Right forelimb (tissue), 1 donor: Measurements from ENCODE around the gene NTRK3.

Experiments
- DNase-seq: peaks from one replicate; pipeline ENCODE4 v3.0.0-alpha.2; 2018

Gene NTRK3

DNA sequence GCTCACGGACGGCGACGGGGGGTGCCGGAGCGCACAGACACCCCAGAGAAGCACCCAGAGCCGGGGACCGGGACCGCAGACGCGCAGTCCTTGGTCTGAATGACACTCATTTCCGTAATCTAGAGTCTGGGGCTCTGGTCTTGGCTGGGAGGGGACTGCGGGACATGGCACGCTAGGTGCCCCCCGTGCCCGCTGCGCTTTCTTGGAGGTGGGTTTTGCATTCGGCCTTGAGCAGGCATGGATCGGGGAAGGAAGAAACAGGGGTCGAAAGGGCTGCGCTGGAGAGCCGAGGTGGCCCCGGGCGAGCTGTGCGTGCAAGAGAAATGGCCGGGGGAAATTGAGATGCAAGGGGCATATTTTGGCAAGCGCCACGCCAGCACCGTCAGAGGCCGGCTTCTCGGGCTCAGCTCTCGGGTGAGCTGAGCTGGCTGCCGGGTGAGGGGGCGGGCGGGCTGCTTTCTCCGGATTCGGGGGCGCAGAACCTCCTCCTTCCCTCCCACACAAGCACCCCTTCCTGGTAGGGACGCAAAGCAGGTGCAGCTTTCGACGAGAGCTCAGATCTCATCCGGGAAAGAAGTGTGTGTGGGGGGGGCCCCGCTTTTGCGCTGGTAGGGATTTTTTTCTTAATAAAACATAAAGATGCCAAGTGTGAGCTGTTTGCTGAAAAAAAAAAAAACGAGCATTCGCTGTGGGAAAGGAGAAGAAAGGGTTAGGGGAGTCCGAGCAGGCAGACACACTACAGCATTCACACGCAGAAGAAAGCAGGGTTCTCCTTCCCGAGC is 963 bp upstream of the NTRK3 start:
- no peak for DNase-seq

- DNase-seq = peak; percentile 72
These were observed 858 bp downstream of the NTRK3 start for GRCh38 chr15:88255484-88256278.

DNA sequence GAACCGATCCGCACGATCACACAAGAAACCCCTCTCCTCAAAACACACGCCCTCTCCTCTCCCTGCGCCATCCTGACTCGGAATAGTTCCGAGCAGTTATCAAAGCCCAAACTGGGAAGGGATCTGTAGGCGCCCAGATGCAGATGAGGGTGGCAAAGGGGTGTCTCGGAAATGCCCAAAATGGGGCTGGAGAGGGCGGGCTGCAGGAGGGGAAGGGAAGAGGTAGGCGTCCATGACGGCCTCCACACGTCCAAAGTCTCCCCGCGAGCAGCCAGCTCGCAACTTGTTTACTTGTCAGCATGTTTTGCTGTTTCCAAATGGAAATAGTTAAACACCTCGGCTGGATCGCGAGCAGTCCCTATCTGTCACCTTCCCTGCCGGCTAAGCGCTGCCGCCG is 1.5 kb downstream of the NTRK3 start:
- no peak for DNase-seq

DNA sequence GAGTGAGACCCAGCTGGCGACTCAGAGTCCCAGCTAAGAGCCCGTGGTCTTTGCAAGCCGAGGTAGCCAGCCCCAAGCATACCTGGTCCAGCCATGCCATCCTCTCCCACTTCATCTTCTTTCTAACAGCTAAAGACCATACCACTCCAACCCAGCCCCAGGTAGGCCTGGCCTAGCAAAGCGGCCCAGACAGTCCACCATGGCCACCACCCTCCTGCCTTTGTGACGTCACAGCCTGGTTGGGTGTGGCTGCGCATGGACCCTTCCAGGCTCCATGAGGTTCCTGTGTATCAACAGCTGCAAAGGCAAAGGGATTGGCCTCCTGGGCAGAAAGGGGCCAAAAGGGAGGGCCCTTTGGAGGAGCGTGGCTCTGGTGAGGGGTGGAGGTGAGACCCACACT is 4.1 kb downstream of the NTRK3 start:
- no peak for DNase-seq

- no peak for DNase-seq
These were observed 5.7 kb downstream of the NTRK3 start for GRCh38 chr15:88250826-88251225.

GRCh38 chr15:88249220-88249619 is 7.3 kb downstream of the NTRK3 start:
- no peak for DNase-seq

DNA sequence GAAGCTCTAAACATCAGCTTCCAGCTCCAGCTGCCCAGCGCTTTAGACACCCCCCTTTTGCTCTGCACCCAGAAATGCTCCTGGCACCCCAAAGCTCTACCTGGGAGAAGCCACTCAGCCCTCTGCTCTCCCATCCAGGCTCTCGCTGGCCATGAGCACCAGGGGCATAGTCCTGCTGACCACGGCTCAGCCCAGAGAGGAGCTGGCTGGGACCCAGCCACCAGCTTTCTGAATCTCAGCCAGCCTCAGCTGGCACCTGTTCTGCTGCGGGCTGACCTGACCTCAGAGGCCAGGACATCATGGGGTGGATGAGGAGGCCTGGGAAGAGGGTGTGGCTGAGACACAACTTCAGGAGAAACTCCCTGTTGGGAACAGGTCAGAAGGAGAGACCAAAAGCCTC is 8.6 kb downstream of the NTRK3 start:
- DNase-seq = no peak

DNA sequence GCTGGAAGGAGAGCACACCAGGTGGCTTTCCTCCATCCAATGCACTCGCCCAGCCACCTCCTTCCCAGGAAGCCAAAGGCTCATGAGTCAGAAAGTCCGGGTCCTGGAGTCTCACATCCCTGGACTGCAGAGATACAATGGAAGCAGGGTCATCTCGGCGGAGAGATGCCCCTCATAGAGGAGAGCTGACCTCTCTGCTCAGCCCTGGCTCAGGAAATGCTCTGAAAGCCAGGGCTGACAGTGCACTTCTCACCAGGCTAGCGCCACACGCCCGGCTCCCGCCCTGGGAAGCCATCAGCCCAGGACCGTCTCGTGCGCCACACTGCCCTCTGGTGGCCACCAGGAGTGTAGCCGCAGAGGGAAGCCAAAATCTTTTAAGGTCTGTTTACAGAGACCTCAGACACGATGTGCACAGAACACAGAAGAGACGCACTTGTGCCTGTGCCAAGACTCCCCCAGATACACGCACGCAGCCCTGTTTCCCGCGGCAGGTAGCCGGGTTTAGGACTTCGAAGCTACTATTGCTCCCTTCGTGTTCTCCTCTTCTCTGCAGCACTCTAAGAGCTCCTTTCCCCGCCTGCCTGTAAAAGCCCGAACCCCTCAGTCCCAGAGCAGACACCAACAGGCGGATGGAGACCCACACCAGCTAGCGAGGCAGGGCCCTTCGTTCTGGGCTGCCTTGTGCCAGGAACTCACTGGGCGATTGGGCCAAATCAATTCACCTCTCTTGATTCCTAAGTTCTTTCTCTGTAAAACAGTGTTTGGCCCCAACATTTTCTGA is 9.7 kb downstream of the NTRK3 start:
- peak; percentile 87 for DNase-seq

DNA sequence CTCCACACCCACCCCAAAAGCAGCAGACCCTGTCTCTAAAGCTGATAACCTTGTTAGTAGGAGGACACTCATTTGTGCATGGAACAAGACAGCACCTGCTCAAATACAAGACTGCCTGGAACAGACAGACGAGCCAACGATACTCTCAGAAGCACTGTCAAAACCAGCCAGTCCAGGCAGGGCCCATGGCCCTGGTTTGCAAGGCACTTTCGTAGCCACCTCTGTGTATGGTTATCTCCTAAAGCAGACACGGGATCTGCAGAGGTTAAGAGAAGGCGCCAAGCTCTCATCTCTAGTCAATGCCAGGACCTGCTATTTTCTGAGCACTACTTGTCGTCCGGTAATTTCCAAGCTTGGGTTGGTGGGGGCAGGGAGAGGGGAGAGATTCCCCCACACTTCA is 10.5 kb downstream of the NTRK3 start:
- no peak for DNase-seq

DNA sequence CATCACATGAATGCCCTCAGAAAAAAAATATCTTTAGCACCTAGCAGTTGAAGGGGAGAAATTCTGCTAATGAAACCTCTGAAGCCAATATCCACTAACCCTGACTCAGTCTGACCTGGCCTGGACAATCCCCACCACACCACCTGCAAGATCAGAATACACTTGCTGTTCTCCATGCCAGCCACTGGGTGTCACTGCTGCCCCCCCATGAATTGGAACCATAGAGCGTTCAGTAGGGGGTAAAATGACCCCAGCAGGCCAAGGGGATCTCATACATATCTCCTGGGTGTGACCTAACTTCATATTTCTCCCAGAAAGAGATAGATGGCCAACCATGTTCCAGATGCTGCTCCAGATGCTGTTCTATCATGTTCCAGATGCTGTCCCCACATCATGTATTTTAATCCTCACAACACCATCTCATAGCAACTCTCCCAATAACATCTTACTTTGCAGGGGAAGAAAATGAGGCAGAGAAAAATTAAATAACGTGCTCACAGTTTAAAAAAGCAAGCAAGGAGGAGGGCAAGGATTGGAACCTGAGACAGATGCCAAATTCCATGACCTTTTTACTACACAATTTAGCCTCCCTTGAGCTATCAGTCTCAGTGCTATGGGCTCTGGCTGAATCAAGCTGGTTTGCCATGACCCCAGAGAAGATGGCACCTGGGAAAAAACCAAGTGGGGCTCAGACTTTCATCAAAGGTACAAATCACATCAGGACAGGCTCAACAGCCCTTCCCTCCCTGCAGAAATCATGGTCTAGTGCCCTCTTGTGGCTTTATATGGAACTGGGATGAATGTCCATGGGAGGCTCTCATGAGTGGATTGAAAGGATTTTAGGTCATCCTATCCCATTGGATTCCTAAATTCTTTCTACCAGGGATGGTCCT is 12.4 kb downstream of the NTRK3 start:
- no peak for DNase-seq

DNA sequence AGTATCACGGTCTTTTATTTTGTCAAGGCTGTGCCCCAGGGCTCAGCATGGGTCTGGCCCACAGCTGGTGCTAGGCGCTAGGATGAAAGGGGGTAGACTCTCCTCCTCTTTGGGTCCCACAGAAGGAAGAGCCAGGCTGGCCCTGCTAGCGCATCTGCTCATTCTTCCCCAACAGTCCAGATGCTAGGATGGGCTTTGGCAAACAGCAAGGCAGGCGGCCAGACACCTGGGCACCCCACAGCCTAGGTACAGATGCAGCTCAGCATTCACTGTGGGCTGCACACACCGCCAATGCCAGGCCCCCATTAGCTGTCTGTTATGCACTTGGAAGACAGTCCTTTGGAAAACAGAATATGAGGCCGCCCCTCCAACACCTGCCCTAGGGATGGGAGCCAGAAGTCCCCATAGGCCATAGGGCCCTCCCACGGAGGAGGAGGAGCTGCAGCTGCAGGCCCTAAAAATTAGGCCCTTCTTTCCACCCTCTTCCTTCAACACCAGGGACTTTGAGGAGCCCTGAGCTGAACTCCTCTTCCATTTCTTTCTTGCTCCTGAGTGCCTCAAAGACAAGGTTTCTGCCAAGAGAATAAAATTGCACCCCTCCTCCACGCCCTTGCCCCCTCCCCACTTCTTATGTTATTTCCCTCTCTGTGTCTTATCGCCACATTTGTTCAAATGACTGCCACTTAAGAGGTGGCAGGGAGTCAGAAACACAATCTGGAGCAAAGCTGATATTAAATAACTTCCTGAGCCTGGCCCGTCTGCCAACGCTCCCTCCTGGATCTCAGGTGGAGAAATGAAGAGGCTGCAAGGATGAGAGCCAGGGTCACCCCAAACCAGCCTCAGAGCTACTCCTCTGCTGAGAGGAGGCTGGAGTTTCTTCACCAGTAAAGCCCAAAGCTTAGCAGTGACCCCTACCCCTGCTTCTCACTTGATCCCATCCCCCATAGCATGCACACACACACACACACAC is 13.7 kb downstream of the NTRK3 start:
- DNase-seq = no peak

GRCh38 chr15:88241461-88241860 is 15.1 kb downstream of the NTRK3 start:
- no peak for DNase-seq

- no peak for DNase-seq
These were observed 15.5 kb downstream of the NTRK3 start for GRCh38 chr15:88241060-88241459.

GRCh38 chr15:88239594-88239993 is 16.9 kb downstream of the NTRK3 start:
- no peak for DNase-seq

DNA sequence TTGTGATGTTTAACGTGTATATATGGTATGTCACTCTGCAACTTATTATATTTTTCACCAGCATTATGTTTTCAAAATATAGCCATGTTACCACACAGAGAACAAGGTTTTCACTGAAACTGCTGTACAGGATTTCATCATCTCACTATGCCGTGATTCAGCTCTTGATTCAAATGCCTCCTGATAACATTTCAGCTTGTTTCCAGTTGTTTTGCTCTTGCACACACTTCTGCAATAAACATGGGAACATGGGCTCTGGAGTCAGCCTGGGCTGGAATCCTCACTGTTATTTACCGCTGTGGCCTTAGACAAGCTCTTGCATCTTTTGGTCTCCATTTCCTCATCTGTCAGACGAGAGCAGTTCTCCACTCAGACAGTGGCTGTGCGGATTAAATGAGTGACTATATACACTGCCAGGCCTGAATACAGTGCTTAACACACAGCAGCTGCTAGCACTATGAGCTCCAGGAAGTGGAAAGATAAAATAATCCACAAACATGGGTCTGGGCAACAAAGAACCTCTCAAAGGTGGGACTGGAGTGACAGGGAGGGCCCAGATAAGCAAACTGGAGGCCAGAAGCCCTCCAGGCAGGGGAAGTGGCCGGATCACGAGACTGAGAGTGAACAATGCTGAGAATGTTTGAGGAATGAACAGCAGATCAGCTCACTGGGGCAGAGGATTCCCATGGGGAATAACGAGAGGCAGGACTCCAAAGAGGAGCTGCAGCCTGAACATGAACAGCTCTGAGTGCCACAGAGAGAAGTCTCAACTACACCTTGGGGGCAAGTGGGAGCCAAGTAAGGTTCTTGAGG is 17.7 kb downstream of the NTRK3 start:
- no peak for DNase-seq

GRCh38 chr15:88234711-88235110 is 21.8 kb downstream of the NTRK3 start:
- DNase-seq = no peak

- no peak for DNase-seq
These were observed 22.6 kb downstream of the NTRK3 start for GRCh38 chr15:88233921-88234320.

GRCh38 chr15:88232771-88233201 is 23.8 kb downstream of the NTRK3 start:
- no peak for DNase-seq

DNA sequence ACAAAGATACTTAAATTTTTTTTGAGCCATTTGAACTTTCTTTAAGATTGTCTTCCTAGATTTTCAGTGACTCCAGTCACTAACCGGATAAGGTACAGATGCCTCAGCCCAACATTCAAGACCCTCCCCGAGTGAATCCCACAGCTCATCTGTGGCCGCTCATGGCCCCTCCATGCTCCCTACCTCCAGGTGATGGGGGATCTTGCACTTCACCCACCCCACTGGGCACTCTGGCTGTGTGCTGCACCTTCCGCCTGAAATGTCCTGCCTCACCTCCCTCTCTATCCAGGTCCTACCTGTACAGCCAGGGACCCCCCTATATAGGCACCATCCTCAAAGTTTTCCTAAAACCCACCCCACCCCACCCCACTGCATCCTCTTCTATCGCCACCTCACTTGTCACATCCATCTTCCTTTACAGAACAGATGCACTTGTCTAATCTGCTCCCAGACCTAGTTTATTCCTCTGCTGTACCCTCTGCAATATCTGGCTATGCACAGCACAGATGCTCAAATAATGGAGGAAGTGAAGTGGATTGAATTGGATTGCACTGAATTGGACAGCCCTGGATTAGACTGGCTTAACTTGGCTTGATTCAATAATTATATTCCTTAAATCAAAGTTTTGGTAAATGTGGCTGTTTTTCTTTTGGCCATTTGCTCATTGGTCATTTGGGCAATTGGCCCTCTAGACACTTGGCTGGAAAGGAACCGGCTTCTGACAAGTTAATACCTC is 24.5 kb downstream of the NTRK3 start:
- no peak for DNase-seq

DNA sequence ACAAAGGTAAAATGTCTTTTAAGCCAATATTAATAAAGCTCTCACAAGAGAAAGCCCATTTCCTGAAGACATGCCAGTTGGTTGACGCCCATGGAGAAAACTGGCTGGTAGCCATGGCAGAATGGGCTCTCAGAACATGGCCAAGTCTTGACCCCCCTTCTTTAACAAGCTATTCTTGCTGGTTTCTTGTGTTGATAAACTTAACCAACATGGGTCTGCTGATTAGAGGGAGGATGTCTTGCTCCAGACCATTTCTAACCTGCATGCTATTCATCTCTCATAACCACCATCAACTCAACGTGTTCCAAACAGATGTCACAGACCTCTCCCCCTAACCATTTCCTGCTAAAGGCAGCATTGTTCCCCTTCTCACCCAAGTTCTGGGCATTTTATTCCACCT is 25.7 kb downstream of the NTRK3 start:
- no peak for DNase-seq
